ENCODE data around the gene ABRACL. TPM values are rescaled to one million over a fixed set of nuclear protein-coding genes. Genes with fewer than 3 reads are reported as not detected.
"Not testable (repeated sequence)": the region's sequence is repeated elsewhere in the genome, so short reads cannot be mapped to it uniquely, and the experiment has no call there.

The ABRACL gene
- total RNA-seq, 3 donors from 2014 or later: 36.2 to 98.5 (median 92.3) TPM

GRCh38 chr6:139016337-139017213, 12.0 kb upstream of the ABRACL start:
- H3K36me3 ChIP-seq (ENCODE audit: low read depth): no peaks in the 10 kb centered on the region
- no peak overlapping the region for H3K4me3 ChIP-seq
- H3K4me1 ChIP-seq (ENCODE audit: low read depth): peaks cover 5% of the 10 kb centered on the region
- intact Hi-C loops (cut with DNase I, micrococcal nuclease): no loop called here
- DNase-seq (no peak), ATAC-seq (no peak)
- no peak for TF ChIP-seq CTCF (IDR thresholded peaks at IDR 0.05)
- H3K9me3 ChIP-seq: no peaks in the 10 kb centered on the region

GRCh38 chr6:139017227-139017626, 11.3 kb upstream of the ABRACL start:
- TF ChIP-seq CTCF (IDR thresholded peaks at IDR 0.05): no peak
- Histone ChIP-seq H3K9me3 (no peaks in the 10 kb centered on the region), H3K4me3 (no peak overlapping the region), H3K4me1 (ENCODE audit: low read depth) (peaks cover 5% of the 10 kb centered on the region), H3K36me3 (ENCODE audit: low read depth) (no peaks in the 10 kb centered on the region)
- ATAC-seq: no peak
- DNase-seq: no peak
- intact Hi-C loops (cut with DNase I, micrococcal nuclease): no loop called here

- no peak for TF ChIP-seq CTCF (IDR thresholded peaks at IDR 0.05)
- Histone ChIP-seq H3K4me1 (ENCODE audit: low read depth) (peaks cover 5% of the 10 kb centered on the region), H3K9me3 (no peaks in the 10 kb centered on the region), H3K4me3 (no peak overlapping the region), H3K36me3 (ENCODE audit: low read depth) (no peaks in the 10 kb centered on the region)
- DNase-seq (no peak), ATAC-seq (no peak)
- intact Hi-C loops (cut with DNase I, micrococcal nuclease): no loop called here
Observed at GRCh38 chr6:139019722-139020121, 8.8 kb upstream of the ABRACL start.

GRCh38 chr6:139020689-139021088, 7.9 kb upstream of the ABRACL start:
- ATAC-seq: peak; percentile 99
- Histone ChIP-seq H3K4me1 (ENCODE audit: low read depth) (no peaks in the 10 kb centered on the region), H3K36me3 (ENCODE audit: low read depth) (no peaks in the 10 kb centered on the region), H3K9me3 (no peaks in the 10 kb centered on the region), H3K4me3 (no peak overlapping the region)
- DNase-seq: peak in 2 of 3 donors; percentile 54 to 64
- TF ChIP-seq CTCF (IDR thresholded peaks at IDR 0.05): no peak
- intact Hi-C loops (cut with DNase I, micrococcal nuclease): no loop called here

- intact Hi-C loops (cut with DNase I, micrococcal nuclease); DNase-seq; H3K4me3 ChIP-seq; H3K36me3 ChIP-seq (ENCODE audit: low read depth); ATAC-seq; H3K9me3 ChIP-seq; H3K4me1 ChIP-seq (ENCODE audit: low read depth): not testable (repeated sequence)
Observed at GRCh38 chr6:139025416-139025815, 3.1 kb upstream of the ABRACL start.

GRCh38 chr6:139027620-139028182, 844 bp upstream of the ABRACL start:
- no peak for TF ChIP-seq CTCF (IDR thresholded peaks at IDR 0.05)
- DNase-seq (peak in 1 of 3 donors; percentile 51), ATAC-seq (peak; percentile 62)
- intact Hi-C loops (cut with DNase I, micrococcal nuclease): no loop called here
- Histone ChIP-seq H3K4me3 (no peak overlapping the region), H3K4me1 (ENCODE audit: low read depth) (no peaks in the 10 kb centered on the region), H3K9me3 (no peaks in the 10 kb centered on the region), H3K36me3 (ENCODE audit: low read depth) (no peaks in the 10 kb centered on the region)

All from mucosa of descending colon (tissue), 3 donors.